Transverse colon (tissue), 4 donors: ENCODE results near the gene HOXB5.

Source experiments
- POLR2AphosphoS5 ChIP-seq, 3 donors: sonication (generic); formaldehyde crosslinking; IDR thresholded peaks; one replicate each; pipeline ENCODE4 v1.6.1; 2016; ENCODE audit warnings: antibody characterized with exemption in 3 of 3
- TF ChIP-seq, protein P1 (sequence below), 5 experiments: fragments of 200-600 bp in 3 of 5; fragments of 450-650 bp in 2 of 5; sonication (generic) in 3 of 5; IDR thresholded peaks; 1 replicate in 2 of 5; 2 replicates in 3 of 5; pipeline ENCODE4 v1.5.1; 2016 to 2017; ENCODE audit warnings: antibody characterized with exemption in 5 of 5, inconsistent platforms in 3 of 5, mild to moderate bottlenecking in 2 of 5, moderate library complexity in 1 of 5

DNA sequence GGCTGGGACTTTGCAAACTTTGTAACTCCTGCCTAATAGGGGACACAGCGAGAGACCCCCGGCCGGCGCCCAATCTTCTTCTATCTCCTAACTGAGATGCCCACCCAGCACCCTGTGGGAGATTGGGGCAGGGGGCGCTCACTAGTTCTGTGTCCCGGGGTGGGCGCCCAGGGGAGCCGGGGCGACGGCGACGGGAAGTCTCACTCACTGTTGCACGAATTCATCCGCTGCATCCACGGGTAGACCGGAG lies 3.9 kb upstream of the HOXB5 start:
- TF ChIP-seq, protein P1, sequence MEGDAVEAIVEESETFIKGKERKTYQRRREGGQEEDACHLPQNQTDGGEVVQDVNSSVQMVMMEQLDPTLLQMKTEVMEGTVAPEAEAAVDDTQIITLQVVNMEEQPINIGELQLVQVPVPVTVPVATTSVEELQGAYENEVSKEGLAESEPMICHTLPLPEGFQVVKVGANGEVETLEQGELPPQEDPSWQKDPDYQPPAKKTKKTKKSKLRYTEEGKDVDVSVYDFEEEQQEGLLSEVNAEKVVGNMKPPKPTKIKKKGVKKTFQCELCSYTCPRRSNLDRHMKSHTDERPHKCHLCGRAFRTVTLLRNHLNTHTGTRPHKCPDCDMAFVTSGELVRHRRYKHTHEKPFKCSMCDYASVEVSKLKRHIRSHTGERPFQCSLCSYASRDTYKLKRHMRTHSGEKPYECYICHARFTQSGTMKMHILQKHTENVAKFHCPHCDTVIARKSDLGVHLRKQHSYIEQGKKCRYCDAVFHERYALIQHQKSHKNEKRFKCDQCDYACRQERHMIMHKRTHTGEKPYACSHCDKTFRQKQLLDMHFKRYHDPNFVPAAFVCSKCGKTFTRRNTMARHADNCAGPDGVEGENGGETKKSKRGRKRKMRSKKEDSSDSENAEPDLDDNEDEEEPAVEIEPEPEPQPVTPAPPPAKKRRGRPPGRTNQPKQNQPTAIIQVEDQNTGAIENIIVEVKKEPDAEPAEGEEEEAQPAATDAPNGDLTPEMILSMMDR (IDR thresholded peaks at IDR 0.05): no peak
- no peak for TF ChIP-seq POLR2AphosphoS5 (IDR thresholded peaks at IDR 0.05)
